Stimulated activated CD4-positive, alpha-beta T cell treated with anti-CD3 and anti-CD28 coated beads, Interleukin-15, amount 100 ng/mL, for 48 hours (primary cell): Measurements from ENCODE around the gene BNIP2.
"Not testable (repeated sequence)": the region's sequence is repeated elsewhere in the genome, so short reads cannot be mapped to it uniquely, and the experiment has no call there.

Experiments
- DNase-seq, 2 donors: peaks; one replicate each; pipeline ENCODE4 v3.0.0-alpha.2; 2020; ENCODE audit warnings: low read depth in 2 of 2

The BNIP2 gene

GRCh38 chr15:59688782-59689625 is at the start of gene BNIP2:
Gene BNIP2, minus strand, starts transcription at chr15:59689320. Its CDS starts 6,863 bp downstream, at chr15:59682457.
- peak; percentile 92 to 95 for DNase-seq

GRCh38 chr15:59738676-59739075 is 49.6 kb upstream of the BNIP2 start:
- no peak for DNase-seq

GRCh38 chr15:59736181-59736580 is 47.1 kb upstream of the BNIP2 start:
- peak in 1 of 2 donors; percentile 22 for DNase-seq

GRCh38 chr15:59725151-59725486 is 36.0 kb upstream of the BNIP2 start:
- no peak for DNase-seq

- no peak for DNase-seq
These were observed 34.7 kb upstream of the BNIP2 start for GRCh38 chr15:59723687-59724346.

- DNase-seq: no peak
These were observed 33.4 kb upstream of the BNIP2 start for GRCh38 chr15:59722476-59722875.

GRCh38 chr15:59722037-59722436 is 32.9 kb upstream of the BNIP2 start:
- no peak for DNase-seq

GRCh38 chr15:59721411-59721810 is 32.3 kb upstream of the BNIP2 start:
- no peak for DNase-seq

- DNase-seq: no peak
These were observed 24.1 kb upstream of the BNIP2 start for GRCh38 chr15:59713177-59713576.

GRCh38 chr15:59711451-59712243 is 22.5 kb upstream of the BNIP2 start:
- no peak for DNase-seq

- no peak for DNase-seq
These were observed 18.5 kb upstream of the BNIP2 start for GRCh38 chr15:59707619-59708018.

GRCh38 chr15:59703979-59704796 is 15.1 kb upstream of the BNIP2 start:
- no peak for DNase-seq

- DNase-seq: no peak
These were observed 13.2 kb upstream of the BNIP2 start for GRCh38 chr15:59702351-59702750.

- DNase-seq: no peak
These were observed 12.8 kb upstream of the BNIP2 start for GRCh38 chr15:59701880-59702279.

GRCh38 chr15:59699810-59700431 is 10.8 kb upstream of the BNIP2 start:
- DNase-seq: no peak

- not testable (repeated sequence) for DNase-seq
These were observed 8.9 kb upstream of the BNIP2 start for GRCh38 chr15:59698065-59698464.

GRCh38 chr15:59696332-59696731 is 7.2 kb upstream of the BNIP2 start:
- no peak for DNase-seq

- DNase-seq: no peak
These were observed 5.7 kb upstream of the BNIP2 start for GRCh38 chr15:59694779-59695178.

- no peak for DNase-seq
These were observed 2.2 kb upstream of the BNIP2 start for GRCh38 chr15:59691194-59691805.

GRCh38 chr15:59689626-59690236 is 611 bp upstream of the BNIP2 start:
- DNase-seq: peak in 1 of 2 donors; percentile 19
